Esophagus squamous epithelium (tissue), 4 donors: Measurements from ENCODE around the gene STAT4.

Experiments
- POLR2A ChIP-seq, 4 donors: fragments of 450-650 bp; IDR thresholded peaks; one replicate each; pipeline ENCODE4 v1.6.1; 2017; ENCODE audit warnings: antibody characterized with exemption in 4 of 4, mild to moderate bottlenecking in 4 of 4, moderate library complexity in 3 of 4
- TF ChIP-seq, protein P1 (sequence below), 6 experiments: fragments of 450-650 bp in 4 of 6; fragments of 200-600 bp in 2 of 6; sonication (generic) in 2 of 6; IDR thresholded peaks; one replicate each; pipeline ENCODE4 v1.5.1; 2016 to 2019; ENCODE audit warnings: antibody characterized with exemption in 6 of 6, mild to moderate bottlenecking in 4 of 6, moderate library complexity in 4 of 6

DNA sequence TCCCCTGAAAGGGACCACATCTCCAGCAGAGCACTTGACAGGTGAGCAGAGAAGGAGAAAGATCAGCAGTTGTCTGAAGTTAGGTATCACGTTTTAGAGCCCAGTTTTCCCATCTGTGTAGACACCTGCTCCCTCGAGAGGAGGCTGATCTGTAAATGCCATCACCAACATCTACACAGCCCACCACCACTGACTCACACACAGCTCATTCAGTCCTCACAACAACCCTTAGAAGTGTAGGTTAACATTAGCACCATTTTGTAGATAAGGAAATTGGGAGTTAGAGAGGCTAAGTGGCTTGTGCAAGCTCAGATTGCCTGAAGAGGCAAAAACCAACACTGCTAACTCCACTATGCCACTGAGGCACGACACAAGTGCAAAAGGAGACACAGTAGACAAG is 99.6 kb downstream of the STAT4 start:
- TF ChIP-seq, protein P1, sequence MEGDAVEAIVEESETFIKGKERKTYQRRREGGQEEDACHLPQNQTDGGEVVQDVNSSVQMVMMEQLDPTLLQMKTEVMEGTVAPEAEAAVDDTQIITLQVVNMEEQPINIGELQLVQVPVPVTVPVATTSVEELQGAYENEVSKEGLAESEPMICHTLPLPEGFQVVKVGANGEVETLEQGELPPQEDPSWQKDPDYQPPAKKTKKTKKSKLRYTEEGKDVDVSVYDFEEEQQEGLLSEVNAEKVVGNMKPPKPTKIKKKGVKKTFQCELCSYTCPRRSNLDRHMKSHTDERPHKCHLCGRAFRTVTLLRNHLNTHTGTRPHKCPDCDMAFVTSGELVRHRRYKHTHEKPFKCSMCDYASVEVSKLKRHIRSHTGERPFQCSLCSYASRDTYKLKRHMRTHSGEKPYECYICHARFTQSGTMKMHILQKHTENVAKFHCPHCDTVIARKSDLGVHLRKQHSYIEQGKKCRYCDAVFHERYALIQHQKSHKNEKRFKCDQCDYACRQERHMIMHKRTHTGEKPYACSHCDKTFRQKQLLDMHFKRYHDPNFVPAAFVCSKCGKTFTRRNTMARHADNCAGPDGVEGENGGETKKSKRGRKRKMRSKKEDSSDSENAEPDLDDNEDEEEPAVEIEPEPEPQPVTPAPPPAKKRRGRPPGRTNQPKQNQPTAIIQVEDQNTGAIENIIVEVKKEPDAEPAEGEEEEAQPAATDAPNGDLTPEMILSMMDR (IDR thresholded peaks at IDR 0.05), result no peak
- TF ChIP-seq POLR2A (IDR thresholded peaks at IDR 0.05), result no peak
